Fibroblast of skin of right quadriceps (primary cell): ENCODE data around the gene PTPDC1.
A peak's percentile ranks its signal among the peaks of the same experiment; 100 is the strongest.
"Not testable (repeated sequence)": the region's sequence is repeated elsewhere in the genome, so short reads cannot be mapped to it uniquely, and the experiment has no call there.

Experiments
- DNase-seq: peaks from one replicate; pipeline ENCODE4 v3.0.0-alpha.2; 2013

PTPDC1 gene

GRCh38 chr9:94084314-94084713 lies at the start of gene PTPDC1:
Gene PTPDC1, plus strand, starts transcription at chr9:94084464. Its CDS starts 67 bp downstream, at chr9:94084531.
- DNase-seq: peak; percentile 78

DNA sequence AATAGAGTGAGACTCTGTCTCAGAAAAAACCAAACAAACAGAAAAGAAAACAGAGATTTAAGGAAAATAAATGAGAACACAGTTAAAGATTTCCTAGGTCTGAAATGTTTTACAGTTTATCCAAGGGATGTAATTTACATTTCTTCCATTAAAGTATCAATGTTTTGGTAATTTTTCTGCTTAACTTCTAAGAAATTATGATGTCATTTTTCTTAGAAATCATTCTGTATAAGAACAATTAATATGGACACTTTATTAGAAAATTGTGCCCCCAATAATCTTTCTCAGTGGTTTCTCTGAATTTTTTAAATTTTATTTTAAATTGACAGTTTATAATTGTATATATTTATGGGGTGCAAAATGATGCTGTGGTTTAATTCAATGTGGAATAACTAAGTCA lies 49.8 kb upstream of the PTPDC1 start:
- DNase-seq: no peak

DNA sequence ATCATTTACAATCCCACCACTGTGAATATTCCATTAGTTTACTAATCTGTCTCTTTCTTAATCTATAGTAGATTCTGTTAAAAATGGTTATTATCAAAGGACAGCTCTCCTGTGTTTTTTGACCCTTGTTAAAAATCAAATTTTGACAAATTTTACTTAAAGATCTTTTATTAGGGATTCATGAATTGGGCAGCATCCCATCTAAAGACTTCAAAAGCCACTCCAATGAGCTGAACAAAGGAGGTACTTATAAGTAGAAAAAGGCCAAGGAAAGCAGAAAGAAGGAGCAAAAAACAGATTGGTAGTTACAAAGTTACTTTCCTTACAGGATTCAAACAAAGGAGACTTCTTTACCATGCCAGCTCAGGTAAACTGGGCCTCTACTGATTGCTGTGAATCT lies 44.5 kb upstream of the PTPDC1 start:
- DNase-seq: no peak

DNA sequence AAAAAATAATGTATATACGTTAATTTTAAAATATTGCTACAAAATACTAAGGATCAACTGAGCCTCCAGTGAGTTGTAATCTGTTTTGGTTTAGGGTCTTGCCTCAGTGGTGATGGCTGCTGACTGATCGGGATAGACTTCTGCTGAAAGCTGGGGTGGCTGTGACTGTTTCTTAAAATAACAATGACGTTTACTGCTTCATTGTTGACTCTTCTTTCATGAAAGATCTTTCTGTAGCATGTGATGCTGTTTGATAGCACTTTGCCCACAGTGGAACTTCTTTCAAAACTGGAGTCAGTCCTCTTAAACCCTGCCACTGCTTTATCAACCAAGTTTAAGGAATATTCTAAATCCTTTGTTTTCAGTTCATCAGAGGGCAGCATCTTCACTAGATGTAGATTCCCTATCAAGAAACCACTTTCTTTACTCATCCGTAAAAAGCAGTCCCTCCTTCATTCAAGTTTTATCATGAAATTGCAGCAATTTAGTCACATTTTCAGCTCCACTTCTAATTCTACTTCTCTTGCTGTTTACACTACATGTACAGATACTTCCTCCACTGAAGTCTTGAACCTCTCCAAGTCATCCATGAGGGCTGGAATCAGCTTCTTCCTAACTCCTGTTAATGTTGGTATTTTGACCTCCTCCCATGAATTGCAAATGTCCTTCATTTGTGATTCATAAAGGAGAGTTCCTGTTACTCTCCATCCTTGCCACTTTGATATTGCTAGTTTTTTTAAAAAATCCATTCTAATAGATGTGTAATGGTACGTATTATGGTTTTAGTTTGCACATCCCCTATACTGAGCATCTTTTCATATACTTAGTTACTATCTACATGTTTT lies 41.5 kb upstream of the PTPDC1 start:
- DNase-seq: no peak

DNA sequence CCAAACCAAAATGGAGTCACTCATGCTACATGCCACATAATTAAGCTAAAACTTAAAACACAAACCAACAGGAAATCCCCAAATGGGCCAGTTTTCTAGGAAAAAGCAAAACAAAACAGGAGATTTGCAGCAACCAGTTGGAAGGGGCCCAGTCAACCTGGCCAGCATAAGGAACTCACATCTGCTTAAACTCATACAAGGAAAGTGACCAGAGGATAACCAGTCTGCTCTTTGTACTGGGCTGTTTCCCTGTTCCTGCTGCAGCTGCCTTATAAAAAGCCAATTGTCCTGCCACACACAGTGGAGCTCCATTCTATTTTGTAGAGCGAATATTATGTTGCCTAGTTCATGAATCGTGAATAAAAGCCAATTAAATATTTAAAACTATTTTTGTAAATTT lies 29.5 kb upstream of the PTPDC1 start:
- no peak for DNase-seq

DNA sequence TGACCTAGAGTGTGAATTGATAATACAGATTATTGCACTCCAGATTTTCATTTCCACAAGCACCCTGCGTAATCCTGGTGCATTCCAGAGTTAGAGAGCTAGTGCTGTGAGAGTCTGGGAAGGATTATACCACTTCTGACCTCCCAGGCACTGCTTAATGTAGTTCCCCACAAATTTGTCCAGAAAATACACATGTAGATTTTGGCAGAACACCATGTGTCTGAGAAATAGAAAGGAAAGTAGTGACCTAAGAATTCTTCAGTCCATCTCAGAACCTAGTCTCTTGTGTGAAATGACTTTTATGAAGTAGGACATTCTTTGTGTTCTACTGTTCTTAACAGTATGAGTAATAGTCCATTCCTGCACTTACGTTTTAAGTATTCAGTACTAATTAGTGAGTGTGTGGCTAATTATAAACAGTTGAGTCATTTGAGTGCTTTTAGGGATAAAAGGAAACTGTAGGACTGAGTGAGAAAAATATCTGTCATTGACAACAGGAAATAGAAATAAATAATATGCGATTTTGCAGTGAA lies 27.8 kb upstream of the PTPDC1 start:
- peak; percentile 83 for DNase-seq

DNA sequence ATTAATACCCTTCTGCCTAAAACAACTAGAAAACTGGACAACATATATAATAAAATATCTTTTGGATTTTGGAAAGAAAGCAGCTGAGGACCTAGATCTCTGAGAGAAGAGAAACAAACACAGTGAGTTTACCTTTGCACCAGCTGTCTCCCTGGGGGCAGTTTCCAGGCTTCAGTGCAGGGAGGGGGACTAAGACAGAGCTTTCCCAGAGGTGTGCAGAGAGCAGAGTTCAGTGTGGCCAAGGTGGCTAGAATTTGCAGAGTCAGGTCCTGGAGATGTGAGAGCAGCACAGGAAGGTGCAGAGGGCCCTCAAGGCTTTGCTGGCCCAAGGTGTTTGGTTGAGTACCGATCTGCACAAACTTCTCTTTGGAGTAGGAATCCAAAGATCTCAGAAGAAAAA lies 26.3 kb upstream of the PTPDC1 start:
- no peak for DNase-seq

- no peak for DNase-seq
Measured at GRCh38 chr9:94061864-94062263, 22.4 kb upstream of the PTPDC1 start.

GRCh38 chr9:94065535-94065961 lies 18.7 kb upstream of the PTPDC1 start:
- peak; percentile 77 for DNase-seq

DNA sequence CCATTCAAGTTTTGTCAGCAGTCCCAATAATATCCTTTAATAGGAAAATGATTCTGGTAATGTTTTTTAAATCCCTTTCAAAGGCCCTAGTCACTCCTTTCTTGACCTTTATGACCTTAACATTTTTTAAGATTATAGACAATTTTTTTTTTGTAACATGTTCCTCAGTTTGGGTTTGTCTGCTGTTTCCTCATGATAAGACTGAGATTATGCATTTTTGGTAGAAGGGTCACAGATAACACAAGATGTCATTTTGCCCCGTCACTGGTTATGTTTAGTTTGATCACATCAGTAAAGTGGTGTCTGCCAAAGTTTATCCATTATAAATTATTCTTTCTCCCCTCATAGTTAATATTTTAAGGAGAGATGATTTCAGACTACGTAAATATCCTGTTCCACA lies 16.0 kb upstream of the PTPDC1 start:
- DNase-seq: no peak

DNA sequence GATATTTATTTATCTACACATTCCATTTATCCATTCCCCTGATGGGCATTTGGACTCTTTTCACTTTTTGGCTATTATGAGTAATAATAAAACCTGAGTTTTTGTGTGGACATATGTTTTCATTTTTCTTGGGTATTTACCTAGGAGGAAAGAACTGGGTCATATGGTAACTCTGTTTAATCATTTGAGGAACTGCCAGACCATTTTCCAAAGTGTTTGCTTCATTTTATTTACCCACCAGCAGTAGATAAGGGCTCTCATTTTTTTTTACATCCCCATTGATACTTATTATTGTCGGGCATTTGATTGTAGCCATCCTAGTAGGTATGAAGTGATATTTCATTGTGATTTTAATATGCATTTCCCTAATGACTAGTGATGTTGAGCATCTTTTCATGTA lies 7.7 kb upstream of the PTPDC1 start:
- no peak for DNase-seq

DNA sequence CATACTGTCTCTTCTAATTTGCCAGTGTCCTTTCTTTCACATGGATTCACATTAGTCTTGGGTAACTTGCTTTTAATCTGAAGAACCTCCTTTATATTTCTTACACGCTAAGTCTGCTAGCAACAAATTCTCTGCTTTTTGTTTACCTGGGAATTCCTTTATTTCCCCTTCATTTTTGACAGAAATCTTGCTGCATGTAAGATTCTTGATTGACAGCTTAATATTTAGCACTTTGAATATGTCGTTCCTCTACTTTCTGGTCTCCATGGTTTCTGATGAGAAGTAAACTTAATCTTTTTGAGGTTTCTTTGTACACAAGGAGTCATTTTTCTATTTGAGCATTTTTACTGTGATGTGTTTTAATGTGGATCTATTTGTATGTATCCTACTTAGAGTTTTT lies 6.2 kb upstream of the PTPDC1 start:
- DNase-seq: no peak

DNA sequence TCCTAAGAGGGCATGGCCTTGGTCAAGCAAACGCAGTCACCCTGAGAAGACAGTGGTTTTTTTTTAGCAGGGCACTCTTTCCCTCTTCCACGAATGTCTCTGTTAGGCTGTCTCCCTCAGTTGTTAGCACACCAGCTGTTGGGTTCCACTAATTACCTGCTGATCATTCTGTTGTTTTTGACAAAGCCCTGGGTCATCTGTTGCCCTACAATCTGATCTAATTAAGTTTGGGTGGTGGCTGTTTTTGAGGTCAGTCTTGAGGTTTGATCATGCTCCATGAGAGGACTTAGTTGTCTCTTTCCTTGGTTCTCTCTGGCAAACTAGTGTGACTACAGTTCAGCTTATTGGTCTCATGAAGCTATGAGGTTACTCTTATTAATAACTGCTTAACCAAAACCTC lies 5.0 kb upstream of the PTPDC1 start:
- DNase-seq: no peak

DNA sequence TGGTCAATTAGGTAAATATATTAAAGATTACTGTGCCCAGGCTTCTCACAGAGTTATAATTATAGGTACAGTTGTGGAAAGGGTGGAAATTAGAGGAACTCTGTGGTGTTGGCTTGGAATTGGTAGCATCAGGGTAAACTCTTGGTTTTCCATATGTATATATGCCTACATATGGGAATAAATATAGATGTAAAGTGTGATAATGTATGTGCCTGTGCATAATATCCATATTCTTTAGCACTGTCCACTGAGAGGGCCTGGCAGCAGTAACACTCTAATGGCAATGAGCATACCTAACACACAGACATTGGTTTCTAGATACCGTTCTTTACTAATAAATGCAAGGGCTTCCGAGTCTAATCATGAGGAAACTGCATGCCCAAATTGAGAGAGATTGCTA lies 4.0 kb upstream of the PTPDC1 start:
- no peak for DNase-seq

DNA sequence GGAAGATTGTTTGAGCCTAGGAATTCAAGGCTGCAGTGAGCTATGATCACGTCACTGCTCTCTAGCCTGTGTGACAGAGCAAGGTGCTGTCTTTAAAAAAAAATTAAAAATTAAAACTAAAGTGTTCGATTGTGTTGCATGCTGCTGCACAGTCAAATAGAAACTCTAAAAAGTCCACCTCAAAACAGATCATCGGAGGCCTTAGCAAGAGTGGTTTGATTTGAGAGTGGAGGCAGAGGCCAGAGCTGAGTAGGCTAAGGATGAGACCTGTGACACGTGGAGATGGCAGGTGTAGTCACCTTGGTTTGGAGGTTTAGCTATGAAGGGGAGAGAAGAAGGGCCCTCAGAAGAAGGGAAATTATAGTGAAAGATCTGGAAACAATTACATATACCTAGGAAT lies 2.8 kb upstream of the PTPDC1 start:
- DNase-seq: no peak

- DNase-seq: no peak
Measured at GRCh38 chr9:94081864-94082463, 2.3 kb upstream of the PTPDC1 start.

DNA sequence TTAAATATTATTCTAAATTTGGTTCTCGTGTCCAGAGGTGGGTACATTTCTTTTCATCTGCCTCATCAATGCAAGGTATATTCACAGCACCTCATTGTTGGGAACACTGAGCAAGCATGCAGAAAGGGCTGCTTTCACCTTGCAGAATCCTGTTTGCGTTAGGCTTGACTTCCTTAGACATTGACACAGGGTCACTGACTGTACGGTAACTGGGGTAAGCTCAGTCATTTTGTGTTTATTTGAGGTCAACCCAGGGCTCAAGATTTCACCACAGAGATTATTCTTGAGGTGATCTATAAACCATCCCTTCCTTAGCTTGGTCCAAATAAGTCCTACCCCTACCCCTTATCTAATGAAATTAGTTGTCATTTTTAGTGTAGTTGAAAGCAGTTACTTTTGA lies 1.7 kb upstream of the PTPDC1 start:
- no peak for DNase-seq

DNA sequence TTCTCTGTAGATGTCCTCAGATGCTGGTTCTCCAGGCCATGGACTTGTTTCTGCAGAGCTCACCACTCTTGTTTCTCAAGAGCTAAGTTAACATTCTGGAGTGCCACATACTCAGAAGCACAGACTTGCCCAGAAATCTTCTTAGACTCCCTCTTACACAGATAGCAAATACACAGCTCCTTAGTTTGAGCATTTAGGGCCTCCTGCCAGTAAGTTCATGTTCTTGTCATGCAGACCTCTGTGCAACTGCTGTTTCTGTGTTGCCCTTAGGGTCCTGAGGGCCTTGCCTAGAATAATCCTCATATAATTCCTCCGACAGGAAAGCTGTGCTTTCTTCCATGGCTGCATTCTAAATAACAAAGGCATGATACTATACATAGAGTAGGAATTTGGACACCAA lies 1.3 kb upstream of the PTPDC1 start:
- DNase-seq: no peak

GRCh38 chr9:94083384-94083783 lies 880 bp upstream of the PTPDC1 start:
- DNase-seq: no peak

- DNase-seq: peak; percentile 54
Measured at GRCh38 chr9:94085062-94085639, 887 bp downstream of the PTPDC1 start.

DNA sequence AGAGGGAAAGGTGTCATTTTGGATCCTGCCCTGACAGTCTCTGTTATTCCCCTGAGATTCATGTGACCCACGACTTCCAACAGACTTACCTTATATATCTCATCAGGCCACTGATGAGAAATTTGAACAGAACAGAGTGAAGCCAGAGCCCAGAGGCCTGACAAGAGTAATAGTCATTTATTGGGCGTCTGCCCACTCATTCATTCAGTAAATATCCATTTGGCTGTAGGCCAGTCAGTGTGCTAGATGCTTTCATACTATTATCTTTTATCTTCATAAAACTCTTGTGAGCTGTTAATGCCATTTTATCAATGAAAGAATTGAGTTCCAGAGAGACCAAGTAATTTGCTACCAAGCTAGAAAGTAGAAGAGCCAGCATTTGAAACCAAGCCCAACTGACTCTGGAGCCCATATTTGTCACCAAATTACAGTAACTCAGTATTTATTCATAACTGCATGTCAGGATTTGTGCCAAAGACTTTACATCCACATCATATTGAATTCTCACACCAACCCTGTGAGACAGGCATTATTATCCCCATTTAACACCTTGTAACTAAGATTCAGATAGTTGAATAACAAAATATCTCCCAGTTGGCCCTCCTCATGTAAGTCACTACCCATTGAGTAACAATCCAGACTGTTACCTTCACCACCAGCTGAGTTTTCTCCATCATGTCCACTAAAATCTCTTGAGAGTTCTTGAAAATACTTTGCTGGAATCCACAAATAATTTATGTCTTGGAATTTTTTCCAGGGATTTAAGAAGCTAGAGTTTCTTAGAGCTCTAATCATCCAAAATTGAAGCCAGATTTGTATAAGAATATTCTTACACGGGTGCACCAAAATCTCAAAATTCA lies 2.5 kb downstream of the PTPDC1 start:
- peak; percentile 77 for DNase-seq

DNA sequence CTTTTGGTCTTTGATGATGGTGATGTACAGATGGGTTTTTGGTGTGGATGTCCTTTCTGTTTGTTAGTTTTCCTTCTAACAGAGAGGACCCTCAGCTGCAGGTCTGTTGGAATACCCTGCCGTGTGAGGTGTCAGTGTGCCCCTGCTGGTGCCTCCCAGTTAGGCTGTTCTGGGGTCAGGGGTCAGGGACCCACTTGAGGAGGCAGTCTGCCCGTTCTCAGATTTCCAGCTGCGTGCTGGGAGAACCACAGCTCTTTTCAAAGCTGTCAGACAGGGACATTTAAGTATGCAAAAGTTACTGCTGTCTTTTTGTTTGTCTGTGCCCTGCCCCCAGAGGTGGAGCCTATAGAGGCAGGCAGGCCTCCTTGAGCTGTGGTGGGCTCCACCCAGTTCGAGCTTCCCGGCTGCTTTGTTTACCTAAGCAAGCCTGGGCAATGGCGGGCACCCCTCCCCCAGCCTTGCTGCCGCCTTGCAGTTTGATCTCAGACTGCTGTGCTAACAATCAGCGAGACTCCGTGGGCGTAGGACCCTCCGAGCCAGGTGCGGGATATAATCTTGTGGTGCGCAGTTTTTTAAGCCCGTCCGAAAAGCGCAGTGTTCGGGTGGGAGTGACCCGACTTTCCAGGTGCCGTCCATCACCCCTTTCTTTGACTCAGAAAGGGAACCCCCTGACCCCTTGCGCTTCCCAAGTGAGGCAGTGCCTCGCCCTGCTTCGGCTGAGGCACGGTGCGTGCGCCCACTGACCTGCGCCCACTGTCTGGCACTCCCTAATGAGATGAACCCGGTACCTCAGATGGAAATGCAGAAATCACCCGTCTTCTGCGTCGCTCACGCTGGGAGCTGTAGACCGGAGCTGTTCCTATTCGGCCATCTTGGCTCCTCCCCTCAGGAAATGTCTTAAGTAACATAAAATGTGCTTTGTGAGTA lies 10.2 kb downstream of the PTPDC1 start:
- not testable (repeated sequence) for DNase-seq
